DND-41 (cell line): Measurements from ENCODE around the gene VAV2.
"Not testable (repeated sequence)": the region's sequence is repeated elsewhere in the genome, so short reads cannot be mapped to it uniquely, and the experiment has no call there.

Experiments
- ATAC-seq: fragments of 200-7000 bp; cut with Tn5 transposase; 3 replicates; pipeline ENCODE4 v1.9.1; 2021; ENCODE audit warnings: low read depth; ENCODE audit not compliant: insufficient read depth
- DNase-seq: peaks from one replicate; pipeline ENCODE4 v3.0.0-alpha.2; 2020
- H2AFZ ChIP-seq: 2 replicates; pipeline ENCODE4 v1.6.0; 2012; ENCODE audit warnings: low read depth, low read length
- H3K27ac ChIP-seq: 2 replicates; pipeline ENCODE4 v1.5.1; 2012; ENCODE audit warnings: low read length, inconsistent platforms
- H3K27me3 ChIP-seq: fragments of 200-600 bp; sonication (generic); 2 replicates; pipeline ENCODE4 v1.6.0; 2012; ENCODE audit warnings: low read length, mild to moderate bottlenecking, inconsistent platforms; ENCODE audit not compliant: insufficient read depth, poor library complexity
- H3K36me3 ChIP-seq: 2 replicates; pipeline ENCODE4 v1.5.1; 2012; ENCODE audit warnings: low read length, inconsistent platforms; ENCODE audit not compliant: insufficient read depth
- H3K4me1 ChIP-seq: 2 replicates; pipeline ENCODE4 v1.5.1; 2012; ENCODE audit warnings: mild to moderate bottlenecking, low read length; ENCODE audit not compliant: insufficient read depth
- H3K4me2 ChIP-seq: 2 replicates; pipeline ENCODE4 v1.6.0; 2012; ENCODE audit warnings: mild to moderate bottlenecking, moderate library complexity, low read length, inconsistent platforms; ENCODE audit not compliant: insufficient read depth
- H3K4me3 ChIP-seq, 2 experiments: fragments of 200-600 bp in 1 of 2; shearing (Covaris generic) in 1 of 2; 2 replicates each; pipeline ENCODE4 v1.5.1; 2012 to 2016; ENCODE audit warnings: inconsistent platforms in 2 of 2, low read length in 2 of 2, mild to moderate bottlenecking in 2 of 2, low read depth in 1 of 2, moderate library complexity in 1 of 2
- H3K79me2 ChIP-seq: 2 replicates; pipeline ENCODE4 v1.6.0; 2012; ENCODE audit warnings: low read length, inconsistent platforms; ENCODE audit not compliant: insufficient read depth
- H3K9ac ChIP-seq: 2 replicates; pipeline ENCODE4 v1.6.0; 2012; ENCODE audit warnings: low read depth, mild to moderate bottlenecking, inconsistent platforms, low read length, moderate library complexity
- H3K9me3 ChIP-seq: 2 replicates; pipeline ENCODE4 v1.5.1; 2012; ENCODE audit warnings: low read length, moderate library complexity, mild to moderate bottlenecking, inconsistent platforms; ENCODE audit not compliant: insufficient read depth, severe bottlenecking
- H4K20me1 ChIP-seq: 2 replicates; pipeline ENCODE4 v1.6.0; 2012; ENCODE audit warnings: low read length; ENCODE audit not compliant: insufficient read depth
- CTCF ChIP-seq: IDR thresholded peaks from 2 replicates; pipeline ENCODE4 v1.5.1; 2012; ENCODE audit warnings: borderline replicate concordance, low read length, moderate library complexity, mild to moderate bottlenecking; ENCODE audit not compliant: poor library complexity, severe bottlenecking; ENCODE audit errors: extremely low read depth
- EZH2 ChIP-seq: IDR thresholded peaks from 3 replicates; pipeline ENCODE4 v1.6.1; 2012; ENCODE audit warnings: borderline replicate concordance, low read depth, mild to moderate bottlenecking, moderate library complexity, low read length, inconsistent platforms; ENCODE audit not compliant: severe bottlenecking

Gene VAV2

GRCh38 chr9:133897675-133898074 is 94.4 kb downstream of the VAV2 start:
- H3K9me3 ChIP-seq: no peaks in the 10 kb centered on the region
- no peak overlapping the region for H3K4me3 ChIP-seq
- H3K79me2 ChIP-seq: no peaks in the 10 kb centered on the region
- no peaks in the 10 kb centered on the region for H3K4me1 ChIP-seq
- H3K36me3 ChIP-seq: no peaks in the 10 kb centered on the region
- no peak overlapping the region for H3K4me2 ChIP-seq
- TF ChIP-seq EZH2: no peak
- TF ChIP-seq CTCF: no peak
- H3K27me3 ChIP-seq: no peaks in the 10 kb centered on the region
- no peaks in the 10 kb centered on the region for H4K20me1 ChIP-seq
- ATAC-seq (no peak), DNase-seq (no peak)
- H2AFZ ChIP-seq: no peak overlapping the region
- no peak overlapping the region for H3K27ac ChIP-seq
- H3K9ac ChIP-seq: no peak overlapping the region

GRCh38 chr9:133896007-133896406 is 96.1 kb downstream of the VAV2 start:
- H3K4me3 ChIP-seq, H3K4me1 ChIP-seq, H3K36me3 ChIP-seq, DNase-seq, ATAC-seq, H3K9ac ChIP-seq, H3K27me3 ChIP-seq, H3K9me3 ChIP-seq, H3K79me2 ChIP-seq, H2AFZ ChIP-seq, H3K27ac ChIP-seq, H3K4me2 ChIP-seq, H4K20me1 ChIP-seq: not testable (repeated sequence)

- Histone ChIP-seq H3K9ac (no peak overlapping the region), H3K9me3 (no peaks in the 10 kb centered on the region), H3K79me2 (no peaks in the 10 kb centered on the region), H3K4me3 (no peak overlapping the region), H3K36me3 (no peaks in the 10 kb centered on the region), H3K27me3 (no peaks in the 10 kb centered on the region), H3K4me1 (no peaks in the 10 kb centered on the region), H3K4me2 (no peak overlapping the region), H4K20me1 (no peaks in the 10 kb centered on the region), H3K27ac (no peak overlapping the region), H2AFZ (no peak overlapping the region)
- ATAC-seq: no peak
- no peak for DNase-seq
- TF ChIP-seq CTCF: no peak
- TF ChIP-seq EZH2: no peak
Observed at GRCh38 chr9:133895335-133895734, 96.8 kb downstream of the VAV2 start.

- Histone ChIP-seq H2AFZ (no peak overlapping the region), H3K9ac (no peak overlapping the region), H3K4me3 (no peak overlapping the region), H3K4me1 (no peaks in the 10 kb centered on the region), H3K36me3 (no peaks in the 10 kb centered on the region), H3K79me2 (no peaks in the 10 kb centered on the region), H3K9me3 (no peaks in the 10 kb centered on the region), H3K27me3 (no peaks in the 10 kb centered on the region), H3K27ac (no peak overlapping the region), H3K4me2 (no peak overlapping the region), H4K20me1 (no peaks in the 10 kb centered on the region)
- ATAC-seq: no peak
- TF ChIP-seq CTCF (no peak), EZH2 (no peak)
- no peak for DNase-seq
Observed at GRCh38 chr9:133894377-133895321, 97.5 kb downstream of the VAV2 start.
